BLaER1 treated with 17β-estradiol and CSF1 and Interleukin-3, amounts not matched to agents 10 nM and 100 nM (cell line): ENCODE measurements around the gene RAB44.
"Not testable (repeated sequence)": the region's sequence is repeated elsewhere in the genome, so short reads cannot be mapped to it uniquely, and the experiment has no call there.

Experiments used
- H3K27ac ChIP-seq, 11 experiments: shearing (Covaris generic); formaldehyde crosslinking; 2 replicates each; pipeline ENCODE4 v1.8.1; 2022
- H3K27me3 ChIP-seq, 11 experiments: shearing (Covaris generic); formaldehyde crosslinking; 2 replicates each; pipeline ENCODE4 v1.8.1; 2022
- H3K36me3 ChIP-seq, 11 experiments: shearing (Covaris generic); formaldehyde crosslinking; 2 replicates each; pipeline ENCODE4 v1.8.1; 2022
- H3K4me1 ChIP-seq, 10 experiments: shearing (Covaris generic); formaldehyde crosslinking; 2 replicates each; pipeline ENCODE4 v1.8.1; 2022
- H3K4me2 ChIP-seq, 11 experiments: shearing (Covaris generic); formaldehyde crosslinking; 2 replicates each; pipeline ENCODE4 v1.8.1; 2022
- H3K4me3 ChIP-seq, 10 experiments: shearing (Covaris generic); formaldehyde crosslinking; 2 replicates each; pipeline ENCODE4 v1.8.1; 2022
- H3K9ac ChIP-seq, 11 experiments: shearing (Covaris generic); formaldehyde crosslinking; 2 replicates each; pipeline ENCODE4 v1.8.1; 2022
- H3K9me3 ChIP-seq, 11 experiments: shearing (Covaris generic); formaldehyde crosslinking; replicated peaks in 1 of 11; 2 replicates each; pipeline ENCODE4 v1.8.1; 2022
- H4K20me1 ChIP-seq, 11 experiments: shearing (Covaris generic); formaldehyde crosslinking; 2 replicates each; pipeline ENCODE4 v1.8.1; 2022
- Cebpa-rat ChIP-seq, 11 experiments: shearing (Covaris generic); IDR thresholded peaks; 2 replicates each; pipeline ENCODE4 v1.8.1; 2022

Gene RAB44

GRCh38 chr6:36702656-36703055, 5.0 kb downstream of the RAB44 start:
- no peak for TF ChIP-seq Cebpa-rat (IDR thresholded peaks at IDR 0.05)
- Histone ChIP-seq H3K4me1 (peaks cover 0 to 37% (median 16%) of the 10 kb centered on the region in 10 experiments; a peak in 14 of 20 replicates), H3K36me3 (no peaks in the 10 kb centered on the region), H3K9me3 (peaks cover 0 to 7% (median 3%) of the 10 kb centered on the region in 11 experiments; a peak in 7 of 22 replicates), H4K20me1 (no peaks in the 10 kb centered on the region), H3K27me3 (no peaks in the 10 kb centered on the region), H3K9ac (no peak overlapping the region), H3K27ac (no peak overlapping the region), H3K4me3 (no peak overlapping the region), H3K4me2 (no peak overlapping the region)

- H3K4me1 ChIP-seq = peaks cover 0 to 32% (median 13%) of the 10 kb centered on the region in 10 experiments; a peak in 13 of 20 replicates
- no peaks in the 10 kb centered on the region for H4K20me1 ChIP-seq
- H3K27me3 ChIP-seq = no peaks in the 10 kb centered on the region
- H3K4me3 ChIP-seq = no peak overlapping the region
- TF ChIP-seq Cebpa-rat (IDR thresholded peaks at IDR 0.05) = no peak
- H3K9ac ChIP-seq = no peak overlapping the region
- H3K9me3 ChIP-seq = peaks cover 0 to 7% (median 3%) of the 10 kb centered on the region in 11 experiments; a peak in 6 of 22 replicates
- no peaks in the 10 kb centered on the region for H3K36me3 ChIP-seq
- no peak overlapping the region for H3K4me2 ChIP-seq
- H3K27ac ChIP-seq = no peak overlapping the region
Observed at GRCh38 chr6:36703081-36703606, 5.5 kb downstream of the RAB44 start.

GRCh38 chr6:36703982-36704381, 6.4 kb downstream of the RAB44 start:
- Histone ChIP-seq H3K4me1 (peaks cover 0 to 24% (median 12%) of the 10 kb centered on the region in 10 experiments; a peak in 13 of 20 replicates), H3K27me3 (no peaks in the 10 kb centered on the region), H3K4me2 (no peak overlapping the region), H4K20me1 (no peaks in the 10 kb centered on the region), H3K9me3 (peaks cover 0 to 7% (median 3%) of the 10 kb centered on the region in 11 experiments; a peak in 6 of 22 replicates), H3K9ac (no peak overlapping the region), H3K27ac (no peak overlapping the region), H3K36me3 (no peaks in the 10 kb centered on the region), H3K4me3 (no peak overlapping the region)
- no peak for TF ChIP-seq Cebpa-rat (IDR thresholded peaks at IDR 0.05)

- H3K9ac ChIP-seq, H4K20me1 ChIP-seq, H3K9me3 ChIP-seq, H3K4me2 ChIP-seq, H3K27me3 ChIP-seq, H3K4me3 ChIP-seq, H3K36me3 ChIP-seq, H3K27ac ChIP-seq: not testable (repeated sequence)
- peaks cover 0 to 24% (median 12%) of the 10 kb centered on the region in 10 experiments; a peak in 13 of 20 replicates for H3K4me1 ChIP-seq
Observed at GRCh38 chr6:36704961-36705577, 7.4 kb downstream of the RAB44 start.

GRCh38 chr6:36706339-36706738, 8.7 kb downstream of the RAB44 start:
- Histone ChIP-seq H4K20me1 (no peaks in the 10 kb centered on the region), H3K27me3 (no peaks in the 10 kb centered on the region), H3K4me3 (no peak overlapping the region), H3K9me3 (peaks cover 0 to 7% (median 3%) of the 10 kb centered on the region in 11 experiments; a peak in 6 of 22 replicates), H3K9ac (no peak overlapping the region), H3K36me3 (no peaks in the 10 kb centered on the region), H3K4me1 (peaks cover 0 to 13% (median 5%) of the 10 kb centered on the region in 10 experiments; a peak in 13 of 20 replicates), H3K27ac (no peak overlapping the region), H3K4me2 (no peak overlapping the region)
- no peak for TF ChIP-seq Cebpa-rat (IDR thresholded peaks at IDR 0.05)

GRCh38 chr6:36712816-36713215, 15.2 kb downstream of the RAB44 start:
- Histone ChIP-seq H3K4me3 (no peak overlapping the region), H3K9ac (no peak overlapping the region), H3K4me2 (no peak overlapping the region), H3K36me3 (no peaks in the 10 kb centered on the region), H3K4me1 (peaks cover 0 to 18% (median 10%) of the 10 kb centered on the region in 10 experiments; a peak in 11 of 20 replicates), H4K20me1 (no peaks in the 10 kb centered on the region), H3K9me3 (no peaks in the 10 kb centered on the region), H3K27ac (no peak overlapping the region), H3K27me3 (no peaks in the 10 kb centered on the region)
- no peak for TF ChIP-seq Cebpa-rat (IDR thresholded peaks at IDR 0.05)

GRCh38 chr6:36713846-36714245, 16.2 kb downstream of the RAB44 start:
- Histone ChIP-seq H3K4me2 (0 out of 22 replicates have a peak overlapping the region, but pooled peaks of 2 of the 11 experiments have one; percentile 5 to 7), H4K20me1 (no peaks in the 10 kb centered on the region; a peak in 1 of 22 replicates), H3K27me3 (no peaks in the 10 kb centered on the region), H3K27ac (no peak overlapping the region), H3K4me1 (peaks cover 0 to 29% (median 18%) of the 10 kb centered on the region in 10 experiments; a peak in 13 of 20 replicates), H3K9ac (no peak overlapping the region), H3K36me3 (no peaks in the 10 kb centered on the region), H3K4me3 (no peak overlapping the region), H3K9me3 (no peaks in the 10 kb centered on the region)
- no peak for TF ChIP-seq Cebpa-rat (IDR thresholded peaks at IDR 0.05)

GRCh38 chr6:36714511-36714910, 16.9 kb downstream of the RAB44 start:
- no peaks in the 10 kb centered on the region; a peak in 1 of 22 replicates for H4K20me1 ChIP-seq
- H3K9ac ChIP-seq = no peak overlapping the region
- H3K27ac ChIP-seq = no peak overlapping the region
- peaks cover 0 to 35% (median 24%) of the 10 kb centered on the region in 10 experiments; a peak in 14 of 20 replicates for H3K4me1 ChIP-seq
- H3K9me3 ChIP-seq = no peaks in the 10 kb centered on the region
- H3K36me3 ChIP-seq = no peaks in the 10 kb centered on the region
- H3K27me3 ChIP-seq = no peaks in the 10 kb centered on the region
- no peak for TF ChIP-seq Cebpa-rat (IDR thresholded peaks at IDR 0.05)
- 0 out of 22 replicates have a peak overlapping the region, but pooled peaks of 1 of the 11 experiments have one; percentile 7 for H3K4me2 ChIP-seq
- no peak overlapping the region for H3K4me3 ChIP-seq

- H3K4me2 ChIP-seq = no peak overlapping the region
- no peaks in the 10 kb centered on the region; a peak in 2 of 22 replicates for H4K20me1 ChIP-seq
- no peak for TF ChIP-seq Cebpa-rat (IDR thresholded peaks at IDR 0.05)
- H3K27me3 ChIP-seq = no peaks in the 10 kb centered on the region
- H3K9me3 ChIP-seq = no peaks in the 10 kb centered on the region
- no peak overlapping the region for H3K4me3 ChIP-seq
- peaks cover 4 to 45% (median 34%) of the 10 kb centered on the region in 10 experiments; a peak in 19 of 20 replicates for H3K4me1 ChIP-seq
- H3K27ac ChIP-seq = no peak overlapping the region
- H3K36me3 ChIP-seq = no peaks in the 10 kb centered on the region
- H3K9ac ChIP-seq = no peak overlapping the region
Observed at GRCh38 chr6:36715469-36715868, 17.8 kb downstream of the RAB44 start.
